ENCODE results near the gene UCMA.

DNA sequence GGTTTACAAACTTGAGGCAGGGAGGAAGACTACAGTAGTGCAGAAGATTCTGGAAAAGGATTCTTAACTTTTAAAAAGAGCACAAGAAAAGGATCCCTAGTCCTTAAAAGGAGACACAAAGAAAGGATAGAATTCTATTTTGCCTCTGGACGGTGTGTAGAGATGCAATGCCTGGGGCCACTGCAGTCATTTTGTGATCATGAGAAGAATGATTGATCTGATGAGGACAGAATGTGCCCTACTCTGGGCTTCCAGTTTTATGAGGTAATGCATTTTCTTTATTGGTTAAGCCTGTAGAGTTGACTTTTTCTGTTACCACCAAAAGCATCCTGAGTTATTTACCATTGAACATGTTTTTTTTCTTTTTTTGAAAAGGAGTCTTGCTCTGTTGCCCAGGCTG is 28.3 kb upstream of the UCMA start:
- TF ChIP-seq, protein P1, sequence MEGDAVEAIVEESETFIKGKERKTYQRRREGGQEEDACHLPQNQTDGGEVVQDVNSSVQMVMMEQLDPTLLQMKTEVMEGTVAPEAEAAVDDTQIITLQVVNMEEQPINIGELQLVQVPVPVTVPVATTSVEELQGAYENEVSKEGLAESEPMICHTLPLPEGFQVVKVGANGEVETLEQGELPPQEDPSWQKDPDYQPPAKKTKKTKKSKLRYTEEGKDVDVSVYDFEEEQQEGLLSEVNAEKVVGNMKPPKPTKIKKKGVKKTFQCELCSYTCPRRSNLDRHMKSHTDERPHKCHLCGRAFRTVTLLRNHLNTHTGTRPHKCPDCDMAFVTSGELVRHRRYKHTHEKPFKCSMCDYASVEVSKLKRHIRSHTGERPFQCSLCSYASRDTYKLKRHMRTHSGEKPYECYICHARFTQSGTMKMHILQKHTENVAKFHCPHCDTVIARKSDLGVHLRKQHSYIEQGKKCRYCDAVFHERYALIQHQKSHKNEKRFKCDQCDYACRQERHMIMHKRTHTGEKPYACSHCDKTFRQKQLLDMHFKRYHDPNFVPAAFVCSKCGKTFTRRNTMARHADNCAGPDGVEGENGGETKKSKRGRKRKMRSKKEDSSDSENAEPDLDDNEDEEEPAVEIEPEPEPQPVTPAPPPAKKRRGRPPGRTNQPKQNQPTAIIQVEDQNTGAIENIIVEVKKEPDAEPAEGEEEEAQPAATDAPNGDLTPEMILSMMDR (IDR thresholded peaks at IDR 0.05; ENCODE audit: borderline replicate concordance, extremely low read depth, low read length, poor library complexity, severe bottlenecking) = no peak
- TF ChIP-seq EZH2 (IDR thresholded peaks at IDR 0.05; ENCODE audit: borderline replicate concordance, low read depth, low read length, severe bottlenecking) = no peak

Data from DND-41 (cell line).